Loucy (cell line): ENCODE results near the gene MBLAC2.

Experiments
- H2AFZ ChIP-seq: fragments of 200-600 bp; sonication (generic); 2 replicates; pipeline ENCODE4 v1.6.0; 2016; ENCODE audit warnings: antibody characterized with exemption, mild to moderate bottlenecking, low read length, moderate library complexity
- H3F3A ChIP-seq: fragments of 200-600 bp; 2 replicates; pipeline ENCODE4 v1.6.0; 2016; ENCODE audit warnings: antibody characterized with exemption, low read depth, mild to moderate bottlenecking
- H3K27me3 ChIP-seq: fragments of 200-600 bp; sonication (generic); 2 replicates; pipeline ENCODE4 v1.6.1; 2014; ENCODE audit warnings: low read length, mild to moderate bottlenecking; ENCODE audit not compliant: insufficient read depth, poor library complexity, severe bottlenecking
- H3K36me3 ChIP-seq: fragments of 200-600 bp; sonication (generic); 2 replicates; pipeline ENCODE4 v1.6.1; 2016; ENCODE audit warnings: low read length; ENCODE audit not compliant: insufficient read depth
- H3K4me1 ChIP-seq: fragments of 200-600 bp; sonication (generic); 2 replicates; pipeline ENCODE4 v1.5.1; 2014; ENCODE audit warnings: low read length, mild to moderate bottlenecking; ENCODE audit not compliant: insufficient read depth, poor library complexity, severe bottlenecking
- H3K4me2 ChIP-seq: fragments of 200-600 bp; sonication (generic); 2 replicates; pipeline ENCODE4 v1.6.0; 2014; ENCODE audit warnings: antibody characterized with exemption, low read length, low read depth, mild to moderate bottlenecking; ENCODE audit not compliant: poor library complexity, severe bottlenecking
- H3K4me3 ChIP-seq: fragments of 200-600 bp; sonication (generic); 2 replicates; pipeline ENCODE4 v1.5.1; 2014; ENCODE audit warnings: low read length, mild to moderate bottlenecking, mixed read lengths; ENCODE audit not compliant: poor library complexity, severe bottlenecking
- H3K79me2 ChIP-seq: fragments of 200-600 bp; sonication (generic); 2 replicates; pipeline ENCODE4 v1.6.1; 2014; ENCODE audit warnings: low read length; ENCODE audit not compliant: insufficient read depth
- H3K9ac ChIP-seq: fragments of 200-600 bp; sonication (generic); 2 replicates; pipeline ENCODE4 v1.6.0; 2014; ENCODE audit warnings: mild to moderate bottlenecking, low read depth, low read length, moderate library complexity; ENCODE audit not compliant: poor library complexity, severe bottlenecking
- H3K9me2 ChIP-seq: fragments of 200-600 bp; sonication (generic); replicated peaks from 2 replicates; pipeline ENCODE4 v1.6.1; 2016; ENCODE audit warnings: low read depth, low read length, mixed read lengths
- H3K9me3 ChIP-seq: fragments of 200-600 bp; sonication (generic); 2 replicates; pipeline ENCODE4 v1.6.1; 2014; ENCODE audit warnings: mild to moderate bottlenecking, antibody characterized with exemption, low read length, low read depth; ENCODE audit not compliant: insufficient read depth
- H4K20me1 ChIP-seq: fragments of 200-600 bp; sonication (generic); 2 replicates; pipeline ENCODE4 v1.6.0; 2014; ENCODE audit warnings: antibody characterized with exemption, low read length, mild to moderate bottlenecking; ENCODE audit not compliant: insufficient read depth, poor library complexity, severe bottlenecking
- CTCF ChIP-seq: fragments of 200-600 bp; sonication (generic); conservative IDR thresholded peaks from 2 replicates; pipeline ENCODE4 v1.5.1; 2014; ENCODE audit warnings: mild to moderate bottlenecking, antibody characterized with exemption, low read length
- EZH2phosphoT487 ChIP-seq: fragments of 200-600 bp; IDR thresholded peaks from 2 replicates; pipeline ENCODE4 v1.6.1; 2018; ENCODE audit warnings: antibody characterized with exemption, mild to moderate bottlenecking, moderate library complexity, borderline replicate concordance

The MBLAC2 gene

GRCh38 chr5:90494043-90494442 is 19.5 kb upstream of the MBLAC2 start:
- TF ChIP-seq CTCF (no peak), EZH2phosphoT487 (no peak)
- no peak overlapping the region for H2AFZ ChIP-seq
- H3K27me3 ChIP-seq, result no peaks in the 10 kb centered on the region
- H3K4me3 ChIP-seq, result no peak overlapping the region
- H3K9me2 ChIP-seq, result no peaks in the 10 kb centered on the region
- no peaks in the 10 kb centered on the region for H3K9me3 ChIP-seq
- no peaks in the 10 kb centered on the region for H4K20me1 ChIP-seq
- no peak overlapping the region for H3K9ac ChIP-seq
- no peaks in the 10 kb centered on the region for H3K36me3 ChIP-seq
- no peaks in the 10 kb centered on the region for H3K79me2 ChIP-seq
- H3K4me1 ChIP-seq, result no peaks in the 10 kb centered on the region
- no peak overlapping the region for H3K4me2 ChIP-seq
- no peaks in the 10 kb centered on the region for H3F3A ChIP-seq

- Histone ChIP-seq H3F3A (no peaks in the 10 kb centered on the region), H4K20me1 (no peaks in the 10 kb centered on the region), H3K4me2 (no peak overlapping the region), H3K27me3 (no peaks in the 10 kb centered on the region), H2AFZ (no peak overlapping the region), H3K36me3 (no peaks in the 10 kb centered on the region), H3K4me3 (no peak overlapping the region), H3K79me2 (no peaks in the 10 kb centered on the region), H3K9ac (no peak overlapping the region), H3K4me1 (no peaks in the 10 kb centered on the region), H3K9me2 (no peaks in the 10 kb centered on the region), H3K9me3 (no peaks in the 10 kb centered on the region)
- TF ChIP-seq EZH2phosphoT487, result no peak
- TF ChIP-seq CTCF, result no peak
Measured at GRCh38 chr5:90488791-90489190, 14.2 kb upstream of the MBLAC2 start.

GRCh38 chr5:90484540-90484939 is 10.0 kb upstream of the MBLAC2 start:
- Histone ChIP-seq H3K4me2 (no peak overlapping the region), H3K79me2 (no peaks in the 10 kb centered on the region)

More at GRCh38 chr5:90484540-90484939, 10.0 kb upstream of the MBLAC2 start:
- H3K27me3 ChIP-seq, result no peaks in the 10 kb centered on the region
- peaks cover 3% of the 10 kb centered on the region for H3K4me1 ChIP-seq
- no peaks in the 10 kb centered on the region for H4K20me1 ChIP-seq
- no peak overlapping the region for H3K9ac ChIP-seq
- no peak overlapping the region for H3K4me3 ChIP-seq
- H3K9me3 ChIP-seq, result no peaks in the 10 kb centered on the region
- H3F3A ChIP-seq, result no peaks in the 10 kb centered on the region
- H2AFZ ChIP-seq, result no peak overlapping the region
- no peaks in the 10 kb centered on the region for H3K9me2 ChIP-seq
- no peaks in the 10 kb centered on the region for H3K36me3 ChIP-seq
- no peak for TF ChIP-seq EZH2phosphoT487
- TF ChIP-seq CTCF, result no peak
